NCI-H460 (cell line): ENCODE data around the gene RNASE8. TPM values are rescaled to one million over a fixed set of nuclear protein-coding genes. Genes with fewer than 3 reads are reported as not detected.

Source experiments
- DNase-seq: peaks from one replicate; pipeline ENCODE4 v3.0.0-alpha.2; 2016; ENCODE audit warnings: low read depth; ENCODE audit errors: extremely low read depth
- total RNA-seq: library from RNA; depleted of rRNA; stranded (reverse); fragments of >200 nt; shearing (Covaris generic); gene quantifications from 2 replicates; pipeline ENCODE4 v1.2.3, GENCODE V29; 2014

RNASE8 gene
- total RNA-seq, 1 experiment from 2014 or later: not detected

GRCh38 chr14:21090194-21090939 is 32.7 kb downstream of the RNASE8 start:
- DNase-seq: no peak

- no peak for DNase-seq
Measured at GRCh38 chr14:21090940-21091663, 33.5 kb downstream of the RNASE8 start.

- DNase-seq: no peak
Measured at GRCh38 chr14:21091821-21092272, 34.2 kb downstream of the RNASE8 start.

GRCh38 chr14:21092273-21093011 is 34.8 kb downstream of the RNASE8 start:
- peak; percentile 69 for DNase-seq

GRCh38 chr14:21093018-21093417 is 35.4 kb downstream of the RNASE8 start:
- DNase-seq: no peak

GRCh38 chr14:21093769-21094681 is 36.4 kb downstream of the RNASE8 start:
- no peak for DNase-seq

GRCh38 chr14:21095430-21096205 is 38.0 kb downstream of the RNASE8 start:
- DNase-seq: no peak

GRCh38 chr14:21096438-21096837 is 38.8 kb downstream of the RNASE8 start:
- no peak for DNase-seq

GRCh38 chr14:21096978-21097635 is 39.5 kb downstream of the RNASE8 start:
- DNase-seq: no peak

GRCh38 chr14:21097636-21098075 is 40.0 kb downstream of the RNASE8 start:
- DNase-seq: no peak

- peak; percentile 45 for DNase-seq
Measured at GRCh38 chr14:21098076-21098891, 40.7 kb downstream of the RNASE8 start, which contains the start of gene ZNF219. TSS of gene ZNF219 (minus strand) at chr14:21098655. CDS start at chr14:21093591, 5,064 bp downstream.

GRCh38 chr14:21098892-21099595 is 41.4 kb downstream of the RNASE8 start:
- DNase-seq: no peak

- no peak for DNase-seq
Measured at GRCh38 chr14:21099596-21099985, 42.0 kb downstream of the RNASE8 start.

GRCh38 chr14:21100931-21101330 is 43.3 kb downstream of the RNASE8 start, which contains the start of gene TMEM253:
TSS of gene TMEM253 (plus strand) at chr14:21101066. CDS start at chr14:21101344, 278 bp downstream.
- no peak for DNase-seq

GRCh38 chr14:21101802-21102413 is 44.3 kb downstream of the RNASE8 start:
- DNase-seq: no peak

- no peak for DNase-seq
Measured at GRCh38 chr14:21102521-21103410, 45.1 kb downstream of the RNASE8 start.
